GM10266 (cell line): Measurements from ENCODE around the gene ARCN1.
"Not testable (repeated sequence)": the region's sequence is repeated elsewhere in the genome, so short reads cannot be mapped to it uniquely, and the experiment has no call there.

Experiments
- DNase-seq: peaks from one replicate; pipeline ENCODE4 v3.0.0; 2012; ENCODE audit errors: extremely low spot score
- CTCF ChIP-seq: IDR thresholded peaks from 2 replicates; pipeline ENCODE4 v1.5.1; 2012; ENCODE audit warnings: mild to moderate bottlenecking, low read depth; ENCODE audit not compliant: control insufficient read depth, insufficient read depth; ENCODE audit errors: missing control alignments

Gene ARCN1

GRCh38 chr11:118610773-118611432 lies 38.7 kb downstream of the ARCN1 start:
- peak; percentile 84 for DNase-seq
- TF ChIP-seq CTCF = peak; percentile 93

GRCh38 chr11:118611433-118611795 lies 39.2 kb downstream of the ARCN1 start:
- not testable (repeated sequence) for DNase-seq

DNA sequence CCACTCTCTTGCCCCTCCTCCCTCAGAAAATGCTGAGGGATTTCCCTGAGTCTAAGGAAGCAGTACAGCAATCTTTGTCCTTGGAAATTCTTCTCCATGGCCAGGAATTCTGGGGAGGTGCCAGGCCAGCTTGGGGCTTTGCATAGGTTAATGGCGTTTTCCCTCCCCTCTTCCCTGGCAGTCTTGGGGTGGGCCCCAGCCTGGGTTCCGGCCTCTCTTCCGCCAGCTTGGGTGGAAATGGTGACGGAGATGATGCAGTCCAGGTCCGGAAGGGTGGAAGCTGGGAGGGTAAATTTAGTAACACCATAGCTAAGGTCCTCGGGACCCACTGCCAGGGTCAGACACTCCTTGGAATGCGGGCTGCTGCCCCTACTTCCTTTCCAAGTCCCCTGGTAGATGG lies 40.2 kb downstream of the ARCN1 start:
- DNase-seq = no peak
- TF ChIP-seq CTCF = no peak

- DNase-seq = no peak
- TF ChIP-seq CTCF = no peak
These were observed 42.3 kb downstream of the ARCN1 start for GRCh38 chr11:118614511-118614910.

DNA sequence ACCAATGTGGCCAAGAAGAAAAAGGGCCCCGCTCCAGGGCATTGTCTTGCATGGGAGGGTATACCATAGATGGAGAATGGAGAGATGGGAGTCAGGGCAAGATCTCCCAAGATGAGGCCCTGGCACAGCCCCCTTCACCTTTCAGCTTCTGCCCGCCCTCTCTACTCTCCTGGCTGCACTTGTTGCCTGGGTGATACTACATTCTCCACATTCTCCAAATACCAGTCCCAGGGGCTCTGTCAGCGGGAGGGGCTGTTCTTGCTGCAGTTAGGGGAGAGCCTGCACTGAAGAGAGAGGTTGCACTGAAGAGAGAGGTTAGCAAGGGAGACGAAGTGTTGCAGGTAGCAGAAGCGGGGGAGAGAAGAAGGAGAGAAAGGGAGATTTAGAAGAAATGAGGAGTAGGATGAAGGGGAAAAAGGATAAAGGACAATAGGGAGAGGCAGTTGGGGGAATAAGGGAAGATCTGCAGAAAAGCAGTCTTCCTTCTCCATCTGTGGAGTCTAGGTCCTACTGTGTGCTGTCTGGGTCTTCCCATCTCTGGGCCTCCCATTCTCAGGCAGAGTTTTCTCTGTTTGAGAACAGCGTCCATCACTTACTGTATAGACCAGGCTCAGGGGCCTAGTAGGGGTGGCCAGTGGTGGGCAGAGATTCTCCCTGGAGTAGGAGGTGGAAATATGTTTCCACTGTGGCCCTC lies 43.2 kb downstream of the ARCN1 start:
- no peak for TF ChIP-seq CTCF
- DNase-seq = no peak

- no peak for DNase-seq
These were observed 43.8 kb downstream of the ARCN1 start for GRCh38 chr11:118615976-118616371.

More at GRCh38 chr11:118615976-118616371, 43.8 kb downstream of the ARCN1 start:
- no peak for TF ChIP-seq CTCF
